Cardiac fibroblast (primary cell): ENCODE results near the gene SEC16B.
A peak's percentile ranks its signal among the peaks of the same experiment; 100 is the strongest.

Source experiments
- DNase-seq, 2 donors: peaks; one replicate each; pipeline versions ENCODE4 v3.0.0 to v3.0.0-alpha.2; 2010; ENCODE audit warnings: low read depth in 2 of 2
- H3K4me3 ChIP-seq, 2 donors: replicated peaks in 1 of 2; 1 replicate in 1 of 2; 2 replicates in 1 of 2; pipeline ENCODE4 v1.5.1; 2011; ENCODE audit warnings: low read depth in 2 of 2, low read length in 2 of 2, mild to moderate bottlenecking in 2 of 2, moderate library complexity in 1 of 2
- TF ChIP-seq, protein P1 (sequence below): IDR thresholded peaks from one replicate; pipeline ENCODE4 v1.5.1; 2011; ENCODE audit warnings: low read depth, mild to moderate bottlenecking, low read length, inconsistent platforms

SEC16B gene, protein sequence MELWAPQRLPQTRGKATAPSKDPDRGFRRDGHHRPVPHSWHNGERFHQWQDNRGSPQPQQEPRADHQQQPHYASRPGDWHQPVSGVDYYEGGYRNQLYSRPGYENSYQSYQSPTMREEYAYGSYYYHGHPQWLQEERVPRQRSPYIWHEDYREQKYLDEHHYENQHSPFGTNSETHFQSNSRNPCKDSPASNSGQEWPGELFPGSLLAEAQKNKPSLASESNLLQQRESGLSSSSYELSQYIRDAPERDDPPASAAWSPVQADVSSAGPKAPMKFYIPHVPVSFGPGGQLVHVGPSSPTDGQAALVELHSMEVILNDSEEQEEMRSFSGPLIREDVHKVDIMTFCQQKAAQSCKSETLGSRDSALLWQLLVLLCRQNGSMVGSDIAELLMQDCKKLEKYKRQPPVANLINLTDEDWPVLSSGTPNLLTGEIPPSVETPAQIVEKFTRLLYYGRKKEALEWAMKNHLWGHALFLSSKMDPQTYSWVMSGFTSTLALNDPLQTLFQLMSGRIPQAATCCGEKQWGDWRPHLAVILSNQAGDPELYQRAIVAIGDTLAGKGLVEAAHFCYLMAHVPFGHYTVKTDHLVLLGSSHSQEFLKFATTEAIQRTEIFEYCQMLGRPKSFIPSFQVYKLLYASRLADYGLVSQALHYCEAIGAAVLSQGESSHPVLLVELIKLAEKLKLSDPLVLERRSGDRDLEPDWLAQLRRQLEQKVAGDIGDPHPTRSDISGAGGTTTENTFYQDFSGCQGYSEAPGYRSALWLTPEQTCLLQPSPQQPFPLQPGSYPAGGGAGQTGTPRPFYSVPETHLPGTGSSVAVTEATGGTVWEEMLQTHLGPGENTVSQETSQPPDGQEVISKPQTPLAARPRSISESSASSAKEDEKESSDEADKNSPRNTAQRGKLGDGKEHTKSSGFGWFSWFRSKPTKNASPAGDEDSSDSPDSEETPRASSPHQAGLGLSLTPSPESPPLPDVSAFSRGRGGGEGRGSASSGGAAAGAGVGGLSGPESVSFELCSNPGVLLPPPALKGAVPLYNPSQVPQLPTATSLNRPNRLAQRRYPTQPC

DNA sequence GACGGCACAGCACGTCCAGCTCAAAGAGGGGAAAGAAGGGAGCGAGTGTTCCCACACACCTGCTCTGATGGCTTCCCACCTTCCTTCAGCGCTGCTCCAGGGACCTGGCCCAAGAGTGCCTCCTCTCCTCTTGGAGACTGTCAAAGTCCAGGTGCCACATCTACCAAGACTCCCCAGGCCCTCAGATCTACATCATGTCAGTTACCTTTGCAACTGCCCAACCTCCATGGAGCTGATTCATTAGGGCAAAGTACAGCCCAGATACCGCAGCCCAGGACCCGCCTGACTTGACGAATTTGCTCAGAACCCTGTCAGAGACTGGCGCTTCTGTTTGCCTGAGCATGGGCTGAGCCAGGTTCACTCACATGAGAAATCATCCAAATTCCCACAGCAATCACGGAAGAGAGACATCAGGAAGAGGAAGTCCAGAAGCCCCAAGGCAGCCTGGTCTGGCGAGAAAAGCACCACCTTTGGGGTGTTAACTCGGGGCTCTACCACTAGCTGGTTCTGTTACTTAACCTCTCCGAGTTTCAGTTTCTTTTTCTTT is at the start of gene SEC16B:
TSS of gene SEC16B (minus strand) at position 234 of the 547 bp plus-strand sequence. CDS start 2,077 bp downstream, outside the sequence.
- TF ChIP-seq, protein P1, sequence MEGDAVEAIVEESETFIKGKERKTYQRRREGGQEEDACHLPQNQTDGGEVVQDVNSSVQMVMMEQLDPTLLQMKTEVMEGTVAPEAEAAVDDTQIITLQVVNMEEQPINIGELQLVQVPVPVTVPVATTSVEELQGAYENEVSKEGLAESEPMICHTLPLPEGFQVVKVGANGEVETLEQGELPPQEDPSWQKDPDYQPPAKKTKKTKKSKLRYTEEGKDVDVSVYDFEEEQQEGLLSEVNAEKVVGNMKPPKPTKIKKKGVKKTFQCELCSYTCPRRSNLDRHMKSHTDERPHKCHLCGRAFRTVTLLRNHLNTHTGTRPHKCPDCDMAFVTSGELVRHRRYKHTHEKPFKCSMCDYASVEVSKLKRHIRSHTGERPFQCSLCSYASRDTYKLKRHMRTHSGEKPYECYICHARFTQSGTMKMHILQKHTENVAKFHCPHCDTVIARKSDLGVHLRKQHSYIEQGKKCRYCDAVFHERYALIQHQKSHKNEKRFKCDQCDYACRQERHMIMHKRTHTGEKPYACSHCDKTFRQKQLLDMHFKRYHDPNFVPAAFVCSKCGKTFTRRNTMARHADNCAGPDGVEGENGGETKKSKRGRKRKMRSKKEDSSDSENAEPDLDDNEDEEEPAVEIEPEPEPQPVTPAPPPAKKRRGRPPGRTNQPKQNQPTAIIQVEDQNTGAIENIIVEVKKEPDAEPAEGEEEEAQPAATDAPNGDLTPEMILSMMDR: no peak

DNA sequence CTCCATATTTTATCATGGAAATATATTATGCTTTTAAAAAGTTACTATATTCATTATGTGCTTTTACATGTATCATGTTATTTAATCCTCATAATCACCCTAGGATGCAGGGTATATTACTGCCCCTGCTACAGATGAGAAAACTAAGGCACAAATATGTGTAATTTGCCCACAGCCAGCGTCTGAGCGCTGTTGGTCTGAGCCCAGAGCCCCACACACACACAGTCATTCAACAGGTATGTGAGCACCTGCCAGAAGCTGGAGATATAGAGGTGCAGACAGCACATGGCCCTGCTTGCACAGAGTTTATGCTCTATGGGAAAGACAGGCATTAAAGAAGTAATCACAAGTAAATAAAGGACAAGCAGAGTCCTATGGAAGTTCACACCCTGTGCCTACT is 49.8 kb upstream of the SEC16B start:
- TF ChIP-seq, protein P1: no peak

More for the DNA sequence above, at the start of gene SEC16B:
- DNase-seq: no peak
- H3K4me3 ChIP-seq: no peak within 1 kb of the TSS

DNA sequence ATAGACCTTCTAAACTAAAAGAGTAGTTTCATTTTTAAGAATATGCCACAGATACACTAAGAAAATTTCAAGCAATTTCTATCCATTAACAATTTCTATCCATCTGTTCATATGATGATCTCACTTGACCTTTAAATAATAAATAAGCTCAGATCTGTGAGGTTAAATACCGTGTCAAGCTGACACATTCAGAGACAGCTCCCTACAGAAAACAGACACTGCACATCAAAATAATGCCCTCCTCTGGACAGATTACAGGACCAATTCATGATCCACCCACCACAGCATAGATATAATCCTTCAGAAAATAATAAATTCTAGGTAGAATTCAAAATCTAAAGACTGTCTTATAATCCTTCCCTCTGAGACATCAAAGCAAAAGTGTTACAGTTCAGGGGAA is 49.4 kb upstream of the SEC16B start:
- TF ChIP-seq, protein P1: no peak
- DNase-seq: no peak
- no peak overlapping the region for H3K4me3 ChIP-seq

More for the DNA sequence above, 49.8 kb upstream of the SEC16B start:
- no peak overlapping the region for H3K4me3 ChIP-seq
- no peak for DNase-seq

DNA sequence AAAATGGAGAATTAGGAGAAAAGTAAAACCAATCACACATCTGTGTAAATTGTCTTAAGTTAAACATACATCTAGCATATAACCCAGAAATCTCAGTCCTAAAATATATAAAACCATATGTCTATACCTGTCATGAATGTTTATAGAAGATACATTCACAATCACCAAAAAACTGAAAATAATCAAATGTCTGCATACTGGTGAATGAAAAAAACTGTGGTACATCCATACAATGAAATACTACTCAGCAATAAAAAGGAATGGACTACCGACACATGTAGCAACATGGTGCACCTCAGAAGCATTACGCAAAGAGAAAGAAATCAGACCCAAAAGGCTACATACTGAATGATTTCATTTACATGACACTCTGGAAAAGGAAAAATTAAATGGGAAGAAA is 47.7 kb upstream of the SEC16B start:
- no peak overlapping the region for H3K4me3 ChIP-seq
- TF ChIP-seq, protein P1: no peak
- DNase-seq: no peak

DNA sequence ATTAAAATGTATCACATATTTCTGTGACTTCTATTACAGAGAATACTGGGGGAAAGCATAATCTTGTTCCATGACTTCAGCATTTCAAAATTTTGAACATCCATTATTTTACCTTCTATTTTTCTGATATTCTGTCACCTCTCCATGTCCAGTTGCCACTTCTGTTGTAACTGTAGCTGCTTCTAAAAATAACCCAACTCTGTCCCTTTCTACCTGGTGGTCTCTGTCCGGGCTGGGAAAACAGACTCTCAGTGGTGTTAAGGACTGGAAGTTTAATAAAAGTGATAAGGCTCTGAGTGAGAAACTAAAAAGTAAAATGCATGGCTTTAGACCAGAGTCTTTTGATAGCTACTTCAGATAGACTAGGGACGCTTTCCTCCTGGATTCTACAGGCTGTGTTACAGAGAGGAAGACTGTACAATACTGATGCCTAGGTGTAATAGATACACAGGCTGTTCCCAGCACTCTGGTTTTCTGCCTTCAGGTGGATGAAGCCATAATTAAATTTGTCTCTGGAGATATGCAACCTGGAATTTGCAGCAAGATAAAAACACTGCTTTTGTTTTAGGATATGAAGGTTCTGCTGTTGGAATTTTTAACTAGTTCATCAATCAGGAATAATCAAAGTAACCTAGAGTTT is 42.1 kb upstream of the SEC16B start:
- no peak for DNase-seq
- TF ChIP-seq, protein P1: no peak
- H3K4me3 ChIP-seq: no peak overlapping the region

DNA sequence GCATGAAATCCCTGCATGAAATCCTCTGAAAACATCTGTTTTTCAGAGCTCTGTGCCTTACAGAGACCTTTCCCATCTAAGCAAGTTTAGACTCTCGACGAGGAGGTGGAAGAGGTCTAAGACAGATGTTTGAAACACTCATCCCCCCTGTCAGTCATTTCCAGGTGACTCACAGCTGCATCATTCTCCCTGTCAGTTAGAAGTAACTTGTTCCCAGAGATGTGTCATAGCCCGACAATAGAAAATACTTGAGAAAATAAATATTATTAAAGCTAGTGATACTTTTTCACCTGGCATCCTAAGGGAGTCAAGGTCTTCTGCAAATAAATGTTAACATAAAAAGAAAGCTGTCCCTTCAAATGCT is 41.6 kb upstream of the SEC16B start:
- peak in 1 of 2 donors; percentile 81 for DNase-seq
- TF ChIP-seq, protein P1: no peak
- no peak overlapping the region for H3K4me3 ChIP-seq
